Colonic mucosa (tissue), 4 donors: ENCODE results near the gene OPRL1. TPM values are rescaled to one million over a fixed set of nuclear protein-coding genes. Genes with fewer than 3 reads are reported as not detected.

Experiments used
- DNase-seq: peaks from one replicate; pipeline ENCODE4 v3.0.0-alpha.2; 2020
- H3K27ac ChIP-seq: fragments of 200-600 bp; one replicate; pipeline ENCODE4 v1.8.0; 2021
- H3K27me3 ChIP-seq: fragments of 200-600 bp; one replicate; pipeline ENCODE4 v1.8.0; 2021
- H3K36me3 ChIP-seq: fragments of 200-600 bp; one replicate; pipeline ENCODE4 v1.8.0; 2021
- H3K4me1 ChIP-seq: fragments of 200-600 bp; one replicate; pipeline ENCODE4 v1.8.0; 2021; ENCODE audit warnings: mild to moderate bottlenecking
- H3K4me3 ChIP-seq: fragments of 200-600 bp; one replicate; pipeline ENCODE4 v1.8.0; 2021
- H3K9ac ChIP-seq, 2 donors: one replicate each; pipeline ENCODE4 v1.7.0; 2013; ENCODE audit warnings: control low read depth in 2 of 2, low read depth in 2 of 2, low read length in 2 of 2
- H3K9me3 ChIP-seq: fragments of 200-600 bp; one replicate; pipeline ENCODE4 v1.8.0; 2021
- intact Hi-C: fragments of 100-400 bp; cut with DNase I; formaldehyde crosslinking; loops from one replicate; pipeline ENCODE4 v1.14.1; 2022
- total RNA-seq, 2 donors: library from RNA; stranded (reverse); fragmentation: NEBNext Ultra II Directional in 1 of 2; extraction: Animal tissue kit (Norgen Biotek cat#: 25700) in 1 of 2; gene quantifications; one replicate each; pipeline ENCODE4 v1.2.1, GENCODE V29; 2021
- TF ChIP-seq, protein P1 (sequence below): fragments of 200-600 bp; IDR thresholded peaks from one replicate; pipeline ENCODE4 v1.8.0; 2022; ENCODE audit warnings: antibody characterized with exemption, mild to moderate bottlenecking
- donor health status: healthy.
- donor health status: DM: no; HTN: no; CAD: no.
- donor health status: DM: no; HTN: no; CAD: no.

OPRL1 gene
- total RNA-seq, 2 donors from 2014 or later: 0.24 to 0.25 TPM

GRCh38 chr20:64091340-64091739 is 11.5 kb downstream of the OPRL1 start:
- H3K27ac ChIP-seq: no peak overlapping the region
- TF ChIP-seq, protein P1, sequence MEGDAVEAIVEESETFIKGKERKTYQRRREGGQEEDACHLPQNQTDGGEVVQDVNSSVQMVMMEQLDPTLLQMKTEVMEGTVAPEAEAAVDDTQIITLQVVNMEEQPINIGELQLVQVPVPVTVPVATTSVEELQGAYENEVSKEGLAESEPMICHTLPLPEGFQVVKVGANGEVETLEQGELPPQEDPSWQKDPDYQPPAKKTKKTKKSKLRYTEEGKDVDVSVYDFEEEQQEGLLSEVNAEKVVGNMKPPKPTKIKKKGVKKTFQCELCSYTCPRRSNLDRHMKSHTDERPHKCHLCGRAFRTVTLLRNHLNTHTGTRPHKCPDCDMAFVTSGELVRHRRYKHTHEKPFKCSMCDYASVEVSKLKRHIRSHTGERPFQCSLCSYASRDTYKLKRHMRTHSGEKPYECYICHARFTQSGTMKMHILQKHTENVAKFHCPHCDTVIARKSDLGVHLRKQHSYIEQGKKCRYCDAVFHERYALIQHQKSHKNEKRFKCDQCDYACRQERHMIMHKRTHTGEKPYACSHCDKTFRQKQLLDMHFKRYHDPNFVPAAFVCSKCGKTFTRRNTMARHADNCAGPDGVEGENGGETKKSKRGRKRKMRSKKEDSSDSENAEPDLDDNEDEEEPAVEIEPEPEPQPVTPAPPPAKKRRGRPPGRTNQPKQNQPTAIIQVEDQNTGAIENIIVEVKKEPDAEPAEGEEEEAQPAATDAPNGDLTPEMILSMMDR: no peak
- no peak for DNase-seq
- H3K36me3 ChIP-seq: no peaks in the 10 kb centered on the region
- no peaks in the 10 kb centered on the region for H3K27me3 ChIP-seq
- intact Hi-C loops: no loop called here
- H3K9ac ChIP-seq: no peak overlapping the region
- H3K9me3 ChIP-seq: no peaks in the 10 kb centered on the region
- no peak overlapping the region for H3K4me3 ChIP-seq
- no peaks in the 10 kb centered on the region for H3K4me1 ChIP-seq

DNA sequence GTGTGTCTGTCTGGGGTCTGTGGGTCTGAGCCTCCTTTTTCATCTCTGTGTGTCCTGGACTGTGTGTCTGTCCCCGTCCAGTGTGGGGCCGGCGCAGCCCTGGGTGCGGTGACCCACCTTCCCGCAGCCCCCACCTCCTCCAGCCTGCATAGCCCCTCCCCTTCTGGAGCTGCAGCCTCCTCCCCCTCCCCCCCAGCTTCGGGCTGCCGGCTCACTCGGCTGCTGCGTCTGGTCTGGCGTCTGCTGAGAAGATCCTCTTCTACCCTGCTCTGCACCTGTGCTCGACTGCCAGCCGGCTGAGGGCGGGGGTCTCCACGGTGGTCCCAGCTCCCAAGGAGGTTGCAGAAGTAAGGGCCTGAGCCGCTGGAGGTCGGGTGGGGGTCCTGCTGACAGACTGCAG is 11.9 kb downstream of the OPRL1 start:
- DNase-seq: no peak

GRCh38 chr20:64092258-64093012 is 12.6 kb downstream of the OPRL1 start:
- H3K36me3 ChIP-seq: no peaks in the 10 kb centered on the region
- TF ChIP-seq, protein P1: no peak
- no peak overlapping the region for H3K27ac ChIP-seq
- H3K27me3 ChIP-seq: no peaks in the 10 kb centered on the region
- H3K9ac ChIP-seq: no peak overlapping the region
- intact Hi-C loops: no loop called here
- no peaks in the 10 kb centered on the region for H3K4me1 ChIP-seq
- DNase-seq: no peak
- H3K4me3 ChIP-seq: no peak overlapping the region
- H3K9me3 ChIP-seq: no peaks in the 10 kb centered on the region

More for the DNA sequence above, 11.9 kb downstream of the OPRL1 start:
- intact Hi-C loops: no loop called here
- Histone ChIP-seq H3K9ac (no peak overlapping the region), H3K36me3 (no peaks in the 10 kb centered on the region), H3K9me3 (no peaks in the 10 kb centered on the region), H3K4me1 (no peaks in the 10 kb centered on the region), H3K27me3 (no peaks in the 10 kb centered on the region), H3K27ac (no peak overlapping the region), H3K4me3 (no peak overlapping the region)
- TF ChIP-seq, protein P1: no peak

GRCh38 chr20:64093013-64093503 is 13.2 kb downstream of the OPRL1 start:
- no peaks in the 10 kb centered on the region for H3K36me3 ChIP-seq

GRCh38 chr20:64095455-64095854 is 15.6 kb downstream of the OPRL1 start:
- no peaks in the 10 kb centered on the region for H3K4me1 ChIP-seq
- H3K36me3 ChIP-seq: no peaks in the 10 kb centered on the region
- TF ChIP-seq, protein P1: no peak
- no peak overlapping the region for H3K4me3 ChIP-seq
- no peak for DNase-seq
- peaks cover under 1% of the 10 kb centered on the region for H3K27me3 ChIP-seq
- intact Hi-C loops: no loop called here
- no peak overlapping the region for H3K9ac ChIP-seq
- H3K9me3 ChIP-seq: no peaks in the 10 kb centered on the region
- H3K27ac ChIP-seq: no peak overlapping the region

More at GRCh38 chr20:64093013-64093503, 13.2 kb downstream of the OPRL1 start:
- TF ChIP-seq, protein P1: no peak
- no peak for DNase-seq
- Histone ChIP-seq H3K4me3 (no peak overlapping the region), H3K4me1 (no peaks in the 10 kb centered on the region), H3K27ac (no peak overlapping the region), H3K9ac (no peak overlapping the region), H3K27me3 (no peaks in the 10 kb centered on the region), H3K9me3 (no peaks in the 10 kb centered on the region)
- intact Hi-C loops: no loop called here
